Forelimb muscle (tissue), 1 donor: ENCODE results near the gene ALDH9A1. TPM values are rescaled to one million over a fixed set of nuclear protein-coding genes. Genes with fewer than 3 reads are reported as not detected.
"Not testable (repeated sequence)": the region's sequence is repeated elsewhere in the genome, so short reads cannot be mapped to it uniquely, and the experiment has no call there.

Source experiments
- DNase-seq: peaks from one replicate; pipeline ENCODE4 v3.0.0-alpha.2; 2013; ENCODE audit warnings: low read depth
- polyA plus RNA-seq: library from polyadenylated mRNA; unstranded; fragments of 120-200 nt; gene quantifications from one replicate; pipeline ENCODE4 v1.2.1, GENCODE V29; 2013; ENCODE audit not compliant: insufficient read length

Gene ALDH9A1
- polyA plus RNA-seq: 43.6 TPM

- peak; percentile 44 for DNase-seq
These were observed at the start of gene ALDH9A1 for GRCh38 chr1:165697881-165698760. Gene ALDH9A1 (minus strand): TSS chr1:165698562. CDS start chr1:165698558, 4 bp downstream.

- no peak for DNase-seq
These were observed 49.5 kb upstream of the ALDH9A1 start for GRCh38 chr1:165747632-165748447.

- not testable (repeated sequence) for DNase-seq
These were observed 46.6 kb upstream of the ALDH9A1 start for GRCh38 chr1:165744913-165745312.

GRCh38 chr1:165742194-165742593 is 43.8 kb upstream of the ALDH9A1 start:
- no peak for DNase-seq

- no peak for DNase-seq
These were observed 40.4 kb upstream of the ALDH9A1 start for GRCh38 chr1:165738794-165739193.

- no peak for DNase-seq
These were observed 38.8 kb upstream of the ALDH9A1 start for GRCh38 chr1:165737196-165737595.

- DNase-seq: no peak
These were observed 36.5 kb upstream of the ALDH9A1 start for GRCh38 chr1:165734906-165735305.

GRCh38 chr1:165726841-165727240 is 28.5 kb upstream of the ALDH9A1 start:
- no peak for DNase-seq

GRCh38 chr1:165726169-165726568 is 27.8 kb upstream of the ALDH9A1 start:
- no peak for DNase-seq

GRCh38 chr1:165717918-165718515 is 19.7 kb upstream of the ALDH9A1 start:
- DNase-seq: peak; percentile 20

GRCh38 chr1:165716265-165717051 is 18.1 kb upstream of the ALDH9A1 start:
- DNase-seq: not testable (repeated sequence)

- DNase-seq: no peak
These were observed 14.4 kb upstream of the ALDH9A1 start for GRCh38 chr1:165712764-165713163.

- DNase-seq: no peak
These were observed 9.8 kb upstream of the ALDH9A1 start for GRCh38 chr1:165707984-165708706.

- DNase-seq: no peak
These were observed 5.3 kb upstream of the ALDH9A1 start for GRCh38 chr1:165703648-165704047.

- not testable (repeated sequence) for DNase-seq
These were observed 3.6 kb upstream of the ALDH9A1 start for GRCh38 chr1:165701922-165702321.

GRCh38 chr1:165699577-165699976 is 1.2 kb upstream of the ALDH9A1 start:
- no peak for DNase-seq

- no peak for DNase-seq
These were observed 345 bp upstream of the ALDH9A1 start for GRCh38 chr1:165698761-165699052.

- DNase-seq: no peak
These were observed 876 bp downstream of the ALDH9A1 start for GRCh38 chr1:165697491-165697880.

- peak; percentile 17 for DNase-seq
These were observed 1.7 kb downstream of the ALDH9A1 start for GRCh38 chr1:165696625-165697100.

GRCh38 chr1:165695031-165695430 is 3.3 kb downstream of the ALDH9A1 start:
- peak; percentile 31 for DNase-seq

- DNase-seq: no peak
These were observed 10.3 kb downstream of the ALDH9A1 start for GRCh38 chr1:165688046-165688445.
